ENCODE measurements around the gene AIM2. TPM values are rescaled to one million over a fixed set of nuclear protein-coding genes. Genes with fewer than 3 reads are reported as not detected.
"Not testable (repeated sequence)": the region's sequence is repeated elsewhere in the genome, so short reads cannot be mapped to it uniquely, and the experiment has no call there.

AIM2 gene
- total RNA-seq, 5 donors from 2014 or later (not counting 1 experiment from before 2014, with no cell fraction given) = 2.1 to 7.1 (median 2.7) TPM

DNA sequence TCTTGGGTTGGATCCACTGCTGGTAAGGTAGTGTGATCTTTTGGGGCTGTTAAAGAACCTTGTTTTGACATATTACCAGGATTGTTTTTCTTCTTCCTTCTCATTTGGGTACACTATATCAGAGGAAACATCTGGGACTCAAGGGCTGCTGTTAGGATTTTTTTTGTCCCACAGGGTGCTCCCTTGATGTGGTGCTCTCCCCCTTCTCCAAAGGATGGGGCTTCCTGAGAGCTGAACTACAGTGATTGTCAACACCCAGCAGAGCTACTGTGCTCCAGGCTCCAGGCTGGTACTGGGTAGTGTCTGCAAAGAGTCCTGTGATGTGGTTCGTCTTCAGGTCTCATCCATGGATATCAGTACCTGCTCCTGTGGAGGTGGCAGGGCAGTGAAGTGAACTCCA is 46.3 kb downstream of the AIM2 start:
- Histone ChIP-seq H3K27ac (ENCODE audit: low read length) (no peak overlapping the region), H3K27me3 (replicated peaks in 1 of 2; ENCODE audit: control insufficient read depth in 2 of 2, extremely low read depth in 1 of 2, insufficient read depth in 2 of 2, low read length in 1 of 2) (no peaks in the 10 kb centered on the region), H3K4me1 (ENCODE audit: control insufficient read depth in 1 of 2, extremely low read depth in 1 of 2, insufficient read depth in 2 of 2, low read length in 2 of 2) (peaks cover 0 to 14% of the 10 kb centered on the region in 2 experiments), H3K36me3 (ENCODE audit: control insufficient read depth in 2 of 2, extremely low read depth in 1 of 2, insufficient read depth in 1 of 2, low read length in 1 of 2) (peaks cover 5 to 72% of the 10 kb centered on the region in 2 donors), H3K9me3 (no peaks in the 10 kb centered on the region), H3K4me3 (ENCODE audit: control insufficient read depth in 1 of 2, extremely low read depth in 1 of 2, low read length in 1 of 2) (no peak overlapping the region)
- Mint-ChIP-seq H3K36me3 (peaks cover 89% of the 10 kb centered on the region), H3K9me3 (peaks cover 0 to 11% (median 3%) of the 10 kb centered on the region in 3 donors), H3K27ac (peak overlapping the region; percentile 22 to 69), H3K4me1 (peaks cover 66 to 82% (median 78%) of the 10 kb centered on the region in 3 donors), H3K4me3 (peak overlapping the region in 1 of 3 donors; percentile 29), H3K27me3 (no peaks in the 10 kb centered on the region)
- no CpG with 5 or more reads among the region's 1 CpG for WGBS (ENCODE audit: insufficient coverage)
- CTCF ChIA-PET = no interaction called here
- POLR2A ChIA-PET = no interaction called here
- DNase-seq = no peak
- no peak for ATAC-seq (replicated peaks in 1 of 4)

DNA sequence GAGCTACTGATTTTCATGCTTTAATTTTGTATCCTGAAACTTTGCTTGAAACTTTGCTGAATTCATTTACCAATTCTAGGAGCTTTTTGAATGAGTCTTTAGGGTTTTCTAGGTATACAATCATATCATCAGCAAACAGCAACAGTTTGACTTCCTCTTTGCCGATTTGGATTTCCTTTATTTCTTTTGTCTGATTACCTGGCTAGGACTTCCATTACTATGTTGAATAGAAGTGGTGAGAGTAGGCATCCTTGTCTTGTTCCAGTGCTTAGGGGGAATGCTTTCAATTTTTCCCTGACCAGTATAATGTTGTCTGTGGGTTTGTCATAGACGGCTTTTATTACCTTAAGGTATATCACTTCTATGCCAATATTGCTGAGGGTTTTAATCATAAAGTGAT is 49.7 kb downstream of the AIM2 start:
- ATAC-seq (replicated peaks in 1 of 4); DNase-seq; H3K4me3 ChIP-seq (ENCODE audit: control insufficient read depth in 1 of 2, extremely low read depth in 1 of 2, low read length in 1 of 2); POLR2A ChIA-PET; H3K27ac ChIP-seq (ENCODE audit: low read length); H3K9me3 ChIP-seq; H3K27me3 Mint-ChIP-seq; H3K27me3 ChIP-seq (replicated peaks in 1 of 2; ENCODE audit: control insufficient read depth in 2 of 2, extremely low read depth in 1 of 2, insufficient read depth in 2 of 2, low read length in 1 of 2): not testable (repeated sequence)
- H3K27ac Mint-ChIP-seq = peak overlapping the region; percentile 23 to 64
- H3K9me3 Mint-ChIP-seq = peaks cover 0 to 11% (median 3%) of the 10 kb centered on the region in 3 donors
- H3K4me3 Mint-ChIP-seq = peak overlapping the region; percentile 36 to 54 (median 49)
- Histone ChIP-seq H3K4me1 (ENCODE audit: control insufficient read depth in 1 of 2, extremely low read depth in 1 of 2, insufficient read depth in 2 of 2, low read length in 2 of 2) (peaks cover 0 to 25% of the 10 kb centered on the region in 2 experiments), H3K36me3 (ENCODE audit: control insufficient read depth in 2 of 2, extremely low read depth in 1 of 2, insufficient read depth in 1 of 2, low read length in 1 of 2) (peaks cover 5 to 57% of the 10 kb centered on the region in 2 donors)
- CTCF ChIA-PET = interaction anchor here (0.6 to 0.9 kb wide), 2 partner anchors 28 to 79 kb away, joined by 3 read pairs; no protein-coding TSS in a partner anchor
- no CpG with 5 or more reads among the region's 2 CpGs for WGBS (ENCODE audit: insufficient coverage)
- peaks cover 87% of the 10 kb centered on the region for H3K36me3 Mint-ChIP-seq
- peaks cover 74 to 85% (median 81%) of the 10 kb centered on the region in 3 donors for H3K4me1 Mint-ChIP-seq

DNA sequence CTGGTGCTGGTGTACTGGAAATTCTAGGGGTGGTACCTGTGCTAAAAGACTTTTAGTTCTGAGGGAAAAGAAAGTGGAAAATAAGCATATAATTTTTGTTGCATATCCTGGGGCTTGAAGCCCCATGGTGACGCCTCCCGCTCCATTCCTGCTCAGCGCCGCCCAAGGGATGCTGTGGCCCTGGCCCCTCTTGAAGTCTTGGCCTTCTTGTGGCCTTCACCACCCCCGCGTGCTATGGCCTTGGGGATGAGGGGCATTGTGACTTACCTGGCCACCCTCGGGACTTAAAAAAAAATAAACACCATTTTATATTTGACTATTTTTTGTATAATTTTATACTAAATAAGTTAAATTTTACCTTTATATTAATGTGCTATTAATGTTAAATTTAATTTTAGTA is 51.5 kb downstream of the AIM2 start:
- Histone ChIP-seq H3K27me3 (replicated peaks in 1 of 2; ENCODE audit: control insufficient read depth in 2 of 2, extremely low read depth in 1 of 2, insufficient read depth in 2 of 2, low read length in 1 of 2) (no peaks in the 10 kb centered on the region), H3K9me3 (no peaks in the 10 kb centered on the region), H3K4me1 (ENCODE audit: control insufficient read depth in 1 of 2, extremely low read depth in 1 of 2, insufficient read depth in 2 of 2, low read length in 2 of 2) (peaks cover 0 to 16% of the 10 kb centered on the region in 2 experiments), H3K4me3 (ENCODE audit: control insufficient read depth in 1 of 2, extremely low read depth in 1 of 2, low read length in 1 of 2) (no peak overlapping the region), H3K36me3 (ENCODE audit: control insufficient read depth in 2 of 2, extremely low read depth in 1 of 2, insufficient read depth in 1 of 2, low read length in 1 of 2) (peaks cover 0 to 55% of the 10 kb centered on the region in 2 donors), H3K27ac (ENCODE audit: low read length) (no peak overlapping the region)
- H3K36me3 Mint-ChIP-seq = peaks cover 87% of the 10 kb centered on the region
- ChIA-PET POLR2A (no interaction called here), CTCF (interaction anchor here in 1 of 2 donors (0.6 to 1.0 kb wide), 3 partner anchors 10 to 39 kb away, joined by 3 to 4 read pairs (median 3); no protein-coding TSS in a partner anchor)
- 92% methylated on average over 4 of the region's 7 CpGs for WGBS (ENCODE audit: insufficient coverage)
- H3K4me1 Mint-ChIP-seq = peaks cover 81 to 88% (median 84%) of the 10 kb centered on the region in 3 donors
- no peaks in the 10 kb centered on the region for H3K27me3 Mint-ChIP-seq
- no peak overlapping the region for H3K27ac Mint-ChIP-seq
- ATAC-seq (replicated peaks in 1 of 4) (no peak), DNase-seq (no peak)
- no peak overlapping the region for H3K4me3 Mint-ChIP-seq
- H3K9me3 Mint-ChIP-seq = peaks cover 0 to 7% (median 3%) of the 10 kb centered on the region in 3 donors

- Mint-ChIP-seq H3K27ac (peak overlapping the region in 1 of 2 donors; percentile 29), H3K36me3 (peaks cover 83% of the 10 kb centered on the region)
Measured at GRCh38 chr1:159023723-159024122, 52.8 kb downstream of the AIM2 start.

GRCh38 chr1:159015440-159015909 is 61.1 kb downstream of the AIM2 start:
- WGBS (ENCODE audit: insufficient coverage) = 0% methylated on average over 2 of the region's 4 CpGs
- H3K4me3 Mint-ChIP-seq = peak overlapping the region; percentile 69 to 89 (median 74)
- CTCF ChIA-PET = interaction anchor here in 1 of 2 donors (0.6 to 1.0 kb wide), 2 partner anchors 9 to 1322 kb away, joined by 3 to 6 read pairs; no protein-coding TSS in a partner anchor
- no peaks in the 10 kb centered on the region for H3K9me3 ChIP-seq
- peaks cover 5 to 48% of the 10 kb centered on the region in 2 donors for H3K36me3 ChIP-seq (ENCODE audit: control insufficient read depth in 2 of 2, extremely low read depth in 1 of 2, insufficient read depth in 1 of 2, low read length in 1 of 2)
- POLR2A ChIA-PET = interaction anchor here in 1 of 2 donors (0.5 kb wide), 2 partner anchors 75 to 812 kb away, joined by 4 to 8 read pairs; no protein-coding TSS in a partner anchor
- peaks cover 67 to 83% (median 74%) of the 10 kb centered on the region in 3 donors for H3K4me1 Mint-ChIP-seq
- H3K36me3 Mint-ChIP-seq = peaks cover 70% of the 10 kb centered on the region
- no peaks in the 10 kb centered on the region for H3K27me3 ChIP-seq (replicated peaks in 1 of 2; ENCODE audit: control insufficient read depth in 2 of 2, extremely low read depth in 1 of 2, insufficient read depth in 2 of 2, low read length in 1 of 2)
- H3K4me3 ChIP-seq (ENCODE audit: control insufficient read depth in 1 of 2, extremely low read depth in 1 of 2, low read length in 1 of 2) = peak overlapping the region in 1 of 2 donors; percentile 23
- H3K4me1 ChIP-seq (ENCODE audit: control insufficient read depth in 1 of 2, extremely low read depth in 1 of 2, insufficient read depth in 2 of 2, low read length in 2 of 2) = peaks cover 26 to 28% of the 10 kb centered on the region in 2 experiments
- no peaks in the 10 kb centered on the region for H3K27me3 Mint-ChIP-seq
- peak; percentile 16 to 79 (median 47) for DNase-seq
- peak overlapping the region; percentile 40 for H3K27ac ChIP-seq (ENCODE audit: low read length)
- no peaks in the 10 kb centered on the region for H3K9me3 Mint-ChIP-seq
- ATAC-seq (replicated peaks in 1 of 4) = peak; percentile 86 to 100 (median 97)
- peak overlapping the region; percentile 87 to 91 for H3K27ac Mint-ChIP-seq

More at GRCh38 chr1:159023723-159024122, 52.8 kb downstream of the AIM2 start:
- no peak for DNase-seq
- Histone ChIP-seq H3K4me1 (ENCODE audit: control insufficient read depth in 1 of 2, extremely low read depth in 1 of 2, insufficient read depth in 2 of 2, low read length in 2 of 2) (peaks cover 0 to 16% of the 10 kb centered on the region in 2 experiments), H3K9me3 (no peaks in the 10 kb centered on the region), H3K27me3 (replicated peaks in 1 of 2; ENCODE audit: control insufficient read depth in 2 of 2, extremely low read depth in 1 of 2, insufficient read depth in 2 of 2, low read length in 1 of 2) (no peaks in the 10 kb centered on the region), H3K36me3 (ENCODE audit: control insufficient read depth in 2 of 2, extremely low read depth in 1 of 2, insufficient read depth in 1 of 2, low read length in 1 of 2) (peaks cover 0 to 55% of the 10 kb centered on the region in 2 donors), H3K27ac (ENCODE audit: low read length) (no peak overlapping the region), H3K4me3 (ENCODE audit: control insufficient read depth in 1 of 2, extremely low read depth in 1 of 2, low read length in 1 of 2) (no peak overlapping the region)
- Mint-ChIP-seq H3K4me3 (no peak overlapping the region), H3K4me1 (peaks cover 79 to 90% (median 87%) of the 10 kb centered on the region in 3 donors), H3K27me3 (no peaks in the 10 kb centered on the region), H3K9me3 (no peaks in the 10 kb centered on the region)
- 90% methylated on average over 2 of the region's 10 CpGs for WGBS (ENCODE audit: insufficient coverage)
- ATAC-seq (replicated peaks in 1 of 4) = no peak
- CTCF ChIA-PET = no interaction called here
- POLR2A ChIA-PET = no interaction called here

DNA sequence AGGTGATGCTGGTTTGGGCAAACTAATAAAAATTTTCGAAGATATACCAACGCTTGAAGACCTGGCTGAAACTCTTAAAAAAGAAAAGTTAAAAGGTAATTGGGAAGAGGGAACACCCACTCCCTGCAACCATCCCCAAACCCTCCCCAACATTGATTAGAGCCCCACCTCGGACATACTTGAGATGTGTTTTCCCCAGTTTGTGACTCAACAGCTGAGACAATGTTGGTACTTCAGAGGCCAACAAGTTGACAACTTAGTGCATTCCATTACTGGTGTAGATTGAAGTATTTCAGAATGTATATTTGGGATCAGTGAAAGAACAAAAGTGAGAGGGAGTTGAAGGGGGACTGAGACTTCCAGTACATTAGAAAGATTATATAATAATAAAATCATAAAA is 61.7 kb downstream of the AIM2 start:
- WGBS (ENCODE audit: insufficient coverage) = no CpG with 5 or more reads among the region's 3 CpGs
- Mint-ChIP-seq H3K27ac (peak overlapping the region; percentile 92 to 97), H3K4me3 (peak overlapping the region; percentile 89 to 96 (median 90)), H3K36me3 (peaks cover 65% of the 10 kb centered on the region), H3K4me1 (peaks cover 61 to 83% (median 68%) of the 10 kb centered on the region in 3 donors), H3K9me3 (no peaks in the 10 kb centered on the region), H3K27me3 (no peaks in the 10 kb centered on the region)
- no peak overlapping the region for H3K4me3 ChIP-seq (ENCODE audit: control insufficient read depth in 1 of 2, extremely low read depth in 1 of 2, low read length in 1 of 2)
- DNase-seq (no peak), ATAC-seq (replicated peaks in 1 of 4) (no peak)
- peaks cover 5 to 42% of the 10 kb centered on the region in 2 donors for H3K36me3 ChIP-seq (ENCODE audit: control insufficient read depth in 2 of 2, extremely low read depth in 1 of 2, insufficient read depth in 1 of 2, low read length in 1 of 2)
- H3K4me1 ChIP-seq (ENCODE audit: control insufficient read depth in 1 of 2, extremely low read depth in 1 of 2, insufficient read depth in 2 of 2, low read length in 2 of 2) = peaks cover 28% of the 10 kb centered on the region in 2 experiments
- no peaks in the 10 kb centered on the region for H3K27me3 ChIP-seq (replicated peaks in 1 of 2; ENCODE audit: control insufficient read depth in 2 of 2, extremely low read depth in 1 of 2, insufficient read depth in 2 of 2, low read length in 1 of 2)
- ChIA-PET POLR2A (no interaction called here), CTCF (interaction anchor here in 1 of 2 donors (0.6 kb wide), 1 partner anchor 1321 kb away, joined by 6 read pairs; no protein-coding TSS in a partner anchor)
- peak overlapping the region; percentile 40 for H3K27ac ChIP-seq (ENCODE audit: low read length)
- no peaks in the 10 kb centered on the region for H3K9me3 ChIP-seq

Data from T-cell (primary cell).